HG02759 (cell line): ENCODE results near the gene MAD1L1.

Experiments
- ATAC-seq: cut with Tn5 transposase; IDR thresholded peaks from one replicate; pipeline ENCODE4 v1.9.1; 2021; ENCODE audit warnings: mild to moderate bottlenecking, moderate library complexity; ENCODE audit not compliant: unreplicated experiment

MAD1L1 gene

GRCh38 chr7:1787681-1788235 is 445.0 kb downstream of the MAD1L1 start:
- no peak for ATAC-seq

GRCh38 chr7:1787241-1787640 is 445.5 kb downstream of the MAD1L1 start:
- ATAC-seq = no peak

GRCh38 chr7:1785839-1786238 is 446.9 kb downstream of the MAD1L1 start:
- no peak for ATAC-seq

- ATAC-seq = no peak
Observed at GRCh38 chr7:1781369-1781768, 451.4 kb downstream of the MAD1L1 start.

GRCh38 chr7:1779445-1779844 is 453.3 kb downstream of the MAD1L1 start:
- no peak for ATAC-seq

GRCh38 chr7:1777122-1777521 is 455.6 kb downstream of the MAD1L1 start:
- no peak for ATAC-seq

- no peak for ATAC-seq
Observed at GRCh38 chr7:1775389-1775788, 457.4 kb downstream of the MAD1L1 start.

GRCh38 chr7:1770331-1770730 is 462.4 kb downstream of the MAD1L1 start:
- no peak for ATAC-seq

- no peak for ATAC-seq
Observed at GRCh38 chr7:1769286-1770200, 463.2 kb downstream of the MAD1L1 start.

- no peak for ATAC-seq
Observed at GRCh38 chr7:1768832-1769231, 463.9 kb downstream of the MAD1L1 start.

GRCh38 chr7:1767524-1767923 is 465.2 kb downstream of the MAD1L1 start:
- ATAC-seq = no peak
